Measurements from ENCODE around the gene FLYWCH1.

FLYWCH1 gene

DNA sequence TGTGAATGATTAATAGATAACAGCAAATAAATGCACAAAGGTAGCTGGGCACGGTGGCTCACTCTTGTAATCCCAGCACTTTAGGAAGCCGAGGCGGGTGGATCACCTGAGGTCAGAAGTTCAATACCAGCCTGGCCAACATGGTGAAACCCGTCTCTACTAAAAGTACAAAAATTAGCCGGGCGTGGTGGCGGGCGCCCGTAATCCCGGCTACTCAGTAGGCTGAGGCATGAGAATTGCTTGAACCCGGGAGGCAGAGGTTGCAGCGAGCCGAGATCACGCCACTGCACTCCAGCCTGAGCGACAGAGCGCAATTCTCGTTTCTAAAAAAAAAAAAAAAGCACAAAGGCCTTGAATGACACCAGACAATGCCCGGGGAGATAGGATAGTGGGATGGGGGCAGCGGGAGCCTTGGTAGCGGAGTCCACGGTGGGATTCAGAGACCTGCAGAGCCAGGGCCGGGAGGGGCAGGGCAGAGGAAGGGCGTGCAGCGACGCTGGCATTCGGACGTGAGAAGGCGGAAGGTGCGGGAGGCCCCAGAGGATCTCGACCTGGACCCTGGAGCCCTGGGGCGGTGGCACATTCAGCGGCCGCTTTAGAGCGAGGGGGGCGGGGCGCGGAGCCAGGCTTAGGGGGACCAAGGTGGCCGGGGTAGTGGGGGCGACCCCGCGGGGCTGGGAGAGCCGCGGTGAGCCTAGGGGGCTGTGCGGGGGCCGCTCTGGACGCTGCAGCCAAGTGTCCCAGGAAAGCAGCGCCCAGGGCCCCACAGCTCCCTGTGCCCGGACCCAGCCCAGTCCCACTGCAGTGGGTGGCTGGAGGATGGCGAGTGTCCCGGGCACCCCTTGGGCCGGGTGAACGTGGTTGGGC is 29.7 kb upstream of the FLYWCH1 start:
- peak overlapping the region; percentile 80 for H3K4me2 ChIP-seq
- peaks cover 20% of the 10 kb centered on the region for H3K9me3 ChIP-seq
- H3K27ac ChIP-seq, result no peak overlapping the region
- peak overlapping the region; percentile 95 for H3K9ac ChIP-seq
- peak overlapping the region; percentile 88 for H3K4me3 ChIP-seq
- TF ChIP-seq Cebpa-rat (IDR thresholded peaks at IDR 0.05), result no peak
- no peaks in the 10 kb centered on the region for H4K20me1 ChIP-seq
- no peaks in the 10 kb centered on the region for H3K27me3 ChIP-seq
- peaks cover 16% of the 10 kb centered on the region for H3K4me1 ChIP-seq
- H3K36me3 ChIP-seq, result no peaks in the 10 kb centered on the region

DNA sequence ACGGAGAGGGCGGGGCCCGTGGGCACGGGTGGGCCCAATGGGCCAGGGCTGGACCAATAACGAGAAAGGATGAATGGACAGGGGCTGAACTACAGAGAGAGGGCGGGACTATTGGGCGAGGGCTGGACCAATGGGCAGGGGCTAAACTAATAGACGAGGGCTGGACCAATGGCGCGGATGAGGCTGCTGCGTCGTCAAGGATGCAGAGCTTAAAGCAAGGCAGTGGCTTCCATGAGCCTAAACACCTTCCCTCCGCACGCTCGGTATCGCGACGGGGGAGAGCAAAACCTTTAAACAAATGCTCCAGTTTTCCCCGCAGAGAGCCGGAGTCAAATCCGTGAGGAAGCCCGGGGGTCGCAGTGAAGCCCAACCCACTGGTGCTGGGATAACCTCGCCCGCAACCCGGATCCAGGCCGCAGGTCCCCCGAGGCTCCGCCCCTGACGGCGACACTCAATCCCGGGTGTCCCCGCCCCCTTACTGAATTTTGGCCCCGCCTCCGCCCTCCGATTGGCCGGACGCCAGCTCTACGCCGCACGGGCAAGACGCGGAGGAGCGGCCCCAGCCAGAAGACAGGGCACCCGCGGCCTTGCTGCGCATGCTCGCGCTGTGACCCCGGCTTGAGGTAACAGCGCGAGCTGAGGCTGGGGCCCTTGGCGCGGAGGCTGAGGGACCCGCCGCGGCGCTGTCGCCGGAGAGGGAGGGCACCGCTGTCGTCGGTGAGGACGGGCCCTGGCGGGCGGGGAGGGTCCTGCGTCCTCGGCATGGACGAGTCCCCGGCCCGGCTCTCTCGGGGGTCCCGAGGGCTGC is 28.9 kb upstream of the FLYWCH1 start, which contains the start of gene FLYWCH2:
Gene FLYWCH2 (plus strand): TSS at position 566 of the 808 bp plus-strand sequence. CDS start 13,235 bp downstream, outside the sequence.
- H3K36me3 ChIP-seq, result no peaks in the 10 kb centered on the region
- H4K20me1 ChIP-seq, result no peaks in the 10 kb centered on the region
- H3K4me3 ChIP-seq, result peak within 1 kb of the TSS; percentile 88
- H3K9ac ChIP-seq, result peak within 1 kb of the TSS; percentile 95
- H3K4me2 ChIP-seq, result peak within 1 kb of the TSS; percentile 92
- no peaks in the 10 kb centered on the region for H3K27me3 ChIP-seq
- peaks cover 20% of the 10 kb centered on the region for H3K9me3 ChIP-seq
- no peak for TF ChIP-seq Cebpa-rat (IDR thresholded peaks at IDR 0.05)
- H3K4me1 ChIP-seq, result peaks cover 16% of the 10 kb centered on the region
- peak within 1 kb of the TSS; percentile 90 for H3K27ac ChIP-seq

DNA sequence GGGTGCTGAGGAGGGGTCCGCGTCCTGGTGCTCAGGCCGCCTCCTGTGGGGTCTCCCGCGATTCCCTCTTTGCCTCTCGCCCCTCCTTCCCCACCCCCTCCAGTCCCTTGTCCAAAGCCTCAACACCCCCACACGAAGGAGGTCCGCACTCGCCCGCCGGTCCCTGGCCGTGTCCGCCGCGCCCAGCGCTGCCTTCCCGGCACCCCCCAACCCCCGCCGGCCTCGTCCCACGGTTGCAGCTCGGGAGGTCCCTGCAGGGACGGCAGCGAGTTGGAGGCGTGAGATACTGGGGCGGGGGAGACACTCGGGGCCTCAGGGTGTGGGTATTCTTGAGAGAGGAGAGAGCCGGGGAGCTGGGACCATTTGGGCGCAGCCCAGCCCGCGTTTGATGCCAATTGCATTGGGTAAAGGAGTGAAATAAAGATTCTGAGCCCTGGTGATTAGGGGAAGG is 28.2 kb upstream of the FLYWCH1 start:
- Histone ChIP-seq H4K20me1 (no peaks in the 10 kb centered on the region), H3K27me3 (no peaks in the 10 kb centered on the region), H3K9ac (peak overlapping the region; percentile 95), H3K9me3 (peaks cover 20% of the 10 kb centered on the region), H3K4me2 (peak overlapping the region; percentile 92), H3K36me3 (no peaks in the 10 kb centered on the region), H3K27ac (peak overlapping the region; percentile 90), H3K4me3 (peak overlapping the region; percentile 88), H3K4me1 (peaks cover 16% of the 10 kb centered on the region)
- TF ChIP-seq Cebpa-rat (IDR thresholded peaks at IDR 0.05), result no peak

DNA sequence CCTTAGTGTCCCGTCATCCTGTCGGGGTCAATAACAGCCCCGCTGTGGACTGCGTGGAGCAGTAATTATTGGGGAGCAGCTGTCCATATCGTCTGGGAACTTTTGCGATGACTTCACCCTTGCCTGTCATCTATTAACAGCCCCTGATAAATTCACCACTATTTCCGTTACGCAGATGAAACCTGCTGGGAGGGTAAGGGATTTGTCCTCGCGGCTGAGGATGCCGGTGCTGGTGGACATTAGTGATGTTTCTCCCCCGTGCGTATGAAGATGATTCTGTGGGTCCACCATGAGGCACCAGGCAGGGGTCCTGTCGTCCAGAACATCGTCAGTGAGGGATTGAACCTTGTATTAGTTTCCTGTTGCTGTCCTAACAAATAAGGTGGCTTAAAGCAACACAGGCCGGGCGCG is 27.7 kb upstream of the FLYWCH1 start:
- Histone ChIP-seq H3K36me3 (no peaks in the 10 kb centered on the region), H3K4me3 (peak overlapping the region; percentile 88), H3K27me3 (no peaks in the 10 kb centered on the region), H3K9me3 (peaks cover 18% of the 10 kb centered on the region), H4K20me1 (no peaks in the 10 kb centered on the region), H3K4me1 (peaks cover 16% of the 10 kb centered on the region), H3K9ac (peak overlapping the region; percentile 95), H3K27ac (no peak overlapping the region), H3K4me2 (peak overlapping the region; percentile 92)
- TF ChIP-seq Cebpa-rat (IDR thresholded peaks at IDR 0.05), result no peak

DNA sequence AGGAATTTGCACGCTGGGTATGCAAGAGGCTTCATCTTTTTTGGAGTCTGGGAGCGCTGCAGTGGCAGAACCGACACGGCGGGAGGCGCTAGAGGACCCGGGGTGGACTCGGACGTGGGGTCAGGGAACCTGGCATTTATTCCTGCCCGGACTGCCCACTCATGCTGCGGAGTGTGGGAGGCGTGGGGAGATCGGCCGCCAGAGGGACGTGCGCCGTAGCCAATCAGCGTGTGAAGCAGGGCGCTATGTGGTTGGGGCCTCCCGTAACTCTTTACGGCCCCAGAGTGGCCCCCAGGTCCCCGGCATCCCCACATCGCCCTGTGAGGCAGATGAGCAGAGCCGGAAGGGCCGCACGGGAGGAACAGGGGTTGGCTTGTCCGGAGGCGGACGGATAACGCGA is 17.5 kb upstream of the FLYWCH1 start:
- Histone ChIP-seq H3K4me3 (no peak overlapping the region), H3K27ac (no peak overlapping the region), H3K27me3 (no peaks in the 10 kb centered on the region), H3K4me2 (no peak overlapping the region), H3K4me1 (peaks cover 32% of the 10 kb centered on the region), H3K9me3 (no peaks in the 10 kb centered on the region), H3K9ac (no peak overlapping the region), H4K20me1 (peaks cover 47% of the 10 kb centered on the region; the same call in 1 of the 2 replicates), H3K36me3 (peaks cover 35% of the 10 kb centered on the region; the same call in 1 of the 2 replicates)
- TF ChIP-seq Cebpa-rat (IDR thresholded peaks at IDR 0.05), result no peak

DNA sequence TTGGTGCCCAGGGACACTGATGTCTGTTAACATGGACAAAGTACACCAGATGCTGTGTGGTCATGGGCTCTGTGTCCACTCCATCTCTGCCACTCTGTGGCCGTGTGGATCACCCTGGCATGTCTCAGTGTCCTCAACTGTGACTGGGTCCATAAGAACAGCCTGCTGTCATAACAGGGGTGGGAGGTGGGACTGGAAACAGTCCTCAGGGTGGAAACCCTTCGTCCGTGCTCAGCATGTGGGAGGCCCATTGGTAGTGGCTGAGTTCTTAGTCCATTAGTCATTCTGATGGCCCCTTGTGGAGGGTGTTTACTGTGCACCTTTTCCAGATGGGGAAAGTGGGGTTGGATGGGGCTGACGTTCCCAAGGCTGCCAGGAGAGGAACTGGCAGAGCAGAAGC is 15.9 kb upstream of the FLYWCH1 start:
- H3K27me3 ChIP-seq, result no peaks in the 10 kb centered on the region
- no peak overlapping the region; the same call in 1 of the 2 replicates for H3K27ac ChIP-seq
- peaks cover 32% of the 10 kb centered on the region for H3K4me1 ChIP-seq
- H3K9me3 ChIP-seq, result no peaks in the 10 kb centered on the region
- peak overlapping the region; percentile 63 for H3K4me2 ChIP-seq
- no peak for TF ChIP-seq Cebpa-rat (IDR thresholded peaks at IDR 0.05)
- no peak overlapping the region for H3K9ac ChIP-seq
- peaks cover 35% of the 10 kb centered on the region; the same call in 1 of the 2 replicates for H3K36me3 ChIP-seq
- H3K4me3 ChIP-seq, result no peak overlapping the region
- H4K20me1 ChIP-seq, result peaks cover 47% of the 10 kb centered on the region; the same call in 1 of the 2 replicates

DNA sequence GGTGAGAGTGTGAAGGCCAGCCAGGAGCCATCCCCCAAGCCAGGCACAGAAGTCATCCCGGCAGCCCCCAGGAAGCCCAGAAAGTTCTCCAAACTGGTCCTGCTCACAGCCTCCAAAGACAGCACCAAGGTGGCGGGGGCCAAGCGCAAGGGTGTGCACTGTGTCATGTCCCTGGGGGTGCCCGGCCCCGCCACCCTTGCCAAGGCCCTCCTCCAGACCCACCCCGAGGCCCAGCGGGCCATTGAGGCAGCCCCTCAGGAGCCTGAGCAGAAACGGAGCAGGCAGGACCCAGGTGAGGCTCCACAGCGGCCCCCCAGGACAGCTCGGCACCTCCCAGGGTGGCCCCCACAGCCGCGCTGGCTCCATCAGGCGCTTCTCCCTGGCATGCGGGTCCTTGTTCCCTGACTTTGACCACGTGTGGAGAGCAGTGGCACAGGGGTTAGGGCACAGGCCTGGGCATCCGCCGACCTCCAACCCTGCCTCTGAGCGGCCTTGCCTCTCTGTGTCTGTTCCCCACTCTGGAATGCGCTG is 15.2 kb upstream of the FLYWCH1 start:
- H3K4me3 ChIP-seq, result no peak overlapping the region
- H3K9ac ChIP-seq, result 0 out of 2 replicates have a peak overlapping the region, but pooled peaks have one; percentile 50
- H3K36me3 ChIP-seq, result peaks cover 35% of the 10 kb centered on the region; the same call in 1 of the 2 replicates
- H3K4me2 ChIP-seq, result peak overlapping the region; percentile 63
- peak overlapping the region; percentile 41 for H3K27ac ChIP-seq
- no peaks in the 10 kb centered on the region for H3K9me3 ChIP-seq
- peaks cover 32% of the 10 kb centered on the region for H3K4me1 ChIP-seq
- H3K27me3 ChIP-seq, result no peaks in the 10 kb centered on the region
- TF ChIP-seq Cebpa-rat (IDR thresholded peaks at IDR 0.05), result no peak
- H4K20me1 ChIP-seq, result peaks cover 47% of the 10 kb centered on the region; the same call in 1 of the 2 replicates

DNA sequence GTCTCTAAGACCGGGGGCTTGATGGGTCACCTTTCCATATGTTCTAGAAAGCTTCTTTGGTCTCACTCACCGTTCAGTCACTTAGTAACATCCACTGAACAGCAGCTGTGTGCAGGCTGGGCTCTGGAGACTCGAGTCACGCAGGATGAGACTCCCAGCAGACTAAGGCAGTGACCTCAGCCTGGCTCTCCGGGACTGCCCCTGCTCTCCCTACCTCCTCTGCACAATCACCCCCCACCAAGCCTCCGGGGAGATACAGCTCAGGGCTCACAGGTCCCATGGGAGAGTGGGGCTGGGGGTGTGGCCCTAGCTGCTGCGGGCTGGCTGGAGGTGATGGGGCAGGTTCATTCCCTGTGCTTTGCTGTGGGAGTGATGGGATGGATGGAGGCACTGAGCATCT is 14.6 kb upstream of the FLYWCH1 start:
- H3K4me1 ChIP-seq, result peaks cover 32% of the 10 kb centered on the region
- H4K20me1 ChIP-seq, result peaks cover 47% of the 10 kb centered on the region; the same call in 1 of the 2 replicates
- H3K27me3 ChIP-seq, result no peaks in the 10 kb centered on the region
- H3K9ac ChIP-seq, result 0 out of 2 replicates have a peak overlapping the region, but pooled peaks have one; percentile 50
- peaks cover 35% of the 10 kb centered on the region; the same call in 1 of the 2 replicates for H3K36me3 ChIP-seq
- TF ChIP-seq Cebpa-rat (IDR thresholded peaks at IDR 0.05), result no peak
- H3K4me3 ChIP-seq, result no peak overlapping the region
- H3K27ac ChIP-seq, result peak overlapping the region; percentile 41
- no peaks in the 10 kb centered on the region for H3K9me3 ChIP-seq
- H3K4me2 ChIP-seq, result peak overlapping the region; percentile 63

All from BLaER1 (cell line).